Panc1 (cell line): ENCODE measurements around the gene ABHD18. TPM values are rescaled to one million over a fixed set of nuclear protein-coding genes. Genes with fewer than 3 reads are reported as not detected.
"Not testable (repeated sequence)": the region's sequence is repeated elsewhere in the genome, so short reads cannot be mapped to it uniquely, and the experiment has no call there.

Experiments
- ATAC-seq: fragments of 200-7000 bp; cut with Tn5 transposase; 2 replicates; pipeline ENCODE4 v1.9.1; 2020; ENCODE audit warnings: mild to moderate bottlenecking, moderate library complexity
- BruUV-seq: library from RNA; stranded (reverse); fragments of 400-500 nt; replicated peaks from 2 replicates; lab custom pipeline; 2021; lab: Mats Ljungman, UMichigan
- CTCF ChIA-PET: fragments of 300-600 bp; sonication (Branson Sonifier 250); formaldehyde crosslinking; loops from one replicate; lab custom pipeline; 2022; ENCODE audit warnings: antibody characterized with exemption; lab: Charles Lee
- POLR2A ChIA-PET: fragments of 300-600 bp; sonication (Branson Sonifier 250); formaldehyde crosslinking; loops from one replicate; lab custom pipeline; 2022; ENCODE audit warnings: antibody characterized with exemption; lab: Charles Lee
- DNase-seq: peaks from one replicate; pipeline ENCODE4 v3.0.0-alpha.2; 2010; ENCODE audit warnings: low read depth, low spot score
- H3K27ac ChIP-seq: 2 replicates; pipeline ENCODE4 v1.5.1; 2011; ENCODE audit warnings: mild to moderate bottlenecking, low read length, inconsistent platforms
- H3K27me3 ChIP-seq: fragments of 200-500 bp; sonication (Bioruptor generic); 2 replicates; pipeline ENCODE4 v1.6.0; 2014; ENCODE audit warnings: low read length, inconsistent platforms; ENCODE audit not compliant: control insufficient read depth, insufficient read depth
- H3K36me3 ChIP-seq: fragments of 200-500 bp; sonication (Bioruptor generic); 2 replicates; pipeline ENCODE4 v1.5.1; 2014; ENCODE audit warnings: inconsistent platforms, mild to moderate bottlenecking, low read length, moderate library complexity; ENCODE audit not compliant: control insufficient read depth, insufficient read depth
- H3K4me1 ChIP-seq: 2 replicates; pipeline ENCODE4 v1.5.1; 2011; ENCODE audit warnings: inconsistent platforms, mild to moderate bottlenecking, low read length, moderate library complexity; ENCODE audit not compliant: control insufficient read depth, insufficient read depth
- H3K4me3 ChIP-seq, 2 experiments: 2 replicates each; pipeline ENCODE4 v1.5.1; 2011 to 2012; ENCODE audit warnings: low read depth in 2 of 2, low read length in 2 of 2, mild to moderate bottlenecking in 2 of 2, inconsistent platforms in 1 of 2, moderate library complexity in 1 of 2
- H3K9me3 ChIP-seq: fragments of 200-500 bp; sonication (Bioruptor generic); 2 replicates; pipeline ENCODE4 v1.5.1; 2014; ENCODE audit warnings: low read depth, mild to moderate bottlenecking, inconsistent platforms, low read length, moderate library complexity; ENCODE audit not compliant: control insufficient read depth, insufficient read depth
- POLR2AphosphoS5 ChIP-seq: IDR thresholded peaks from 2 replicates; pipeline ENCODE4 v1.6.1; 2012; ENCODE audit warnings: mild to moderate bottlenecking, low read depth, low read length, moderate library complexity
- SIN3A ChIP-seq: IDR thresholded peaks from 2 replicates; pipeline ENCODE4 v1.6.1; 2012; ENCODE audit warnings: low read depth, mild to moderate bottlenecking, low read length, moderate library complexity, borderline replicate concordance; ENCODE audit not compliant: insufficient read depth
- TCF7L2 ChIP-seq: IDR thresholded peaks from 2 replicates; pipeline ENCODE4 v1.6.1; 2011; ENCODE audit warnings: mild to moderate bottlenecking, low read depth, low read length, inconsistent platforms
- in situ Hi-C: cut with HindIII; loops from 2 replicates; pipeline ENCODE4 v1.10.0; 2016; ENCODE audit warnings: low sequenced_read_pairs, low pct_unique_long_range_greater_than_20kb
- intact Hi-C: fragments of 100-400 bp; cut with micrococcal nuclease; formaldehyde crosslinking; loops from one replicate; pipeline ENCODE4 v1.10.0; 2022; ENCODE audit not compliant: unreplicated experiment
- total RNA-seq: library from RNA; stranded (reverse); gene quantifications from one replicate; pipeline ENCODE4 v1.2.1, GENCODE V29; 2021; ENCODE audit not compliant: unreplicated experiment
- TF ChIP-seq, protein P1 (sequence below): fragments of 450-650 bp; IDR thresholded peaks from 2 replicates; pipeline ENCODE4 v1.5.1; 2017; ENCODE audit warnings: mild to moderate bottlenecking
- TF ChIP-seq, protein P2 (sequence below), 2 experiments: IDR thresholded peaks; 2 replicates each; pipeline ENCODE4 v1.6.1; 2011 to 2012; ENCODE audit warnings: low read depth in 2 of 2, control low read depth in 1 of 2, low read length in 1 of 2, mild to moderate bottlenecking in 1 of 2, moderate library complexity in 1 of 2; ENCODE audit not compliant: insufficient read depth in 1 of 2

Gene ABHD18
- total RNA-seq, 1 experiment from 2014 or later = 7.4 TPM

DNA sequence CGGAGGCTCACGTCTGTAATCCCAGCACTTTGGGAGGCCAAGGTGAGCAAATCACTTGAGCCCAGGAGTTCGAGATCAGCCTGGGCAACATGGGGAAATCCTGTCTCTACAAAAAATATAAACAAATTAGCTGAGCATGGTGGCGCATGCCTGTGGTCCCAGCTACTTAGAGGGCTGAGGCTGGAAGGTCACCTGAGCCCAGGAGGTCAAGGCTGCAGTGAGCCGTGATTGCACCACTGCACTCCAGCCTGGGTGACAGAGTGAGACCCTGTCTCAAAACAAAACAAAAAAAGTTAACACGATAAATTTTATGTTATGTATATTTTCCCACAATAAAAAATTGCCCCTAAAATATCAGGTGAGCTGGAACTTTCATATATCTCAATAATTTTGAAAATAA lies 33.4 kb upstream of the ABHD18 start:
- DNase-seq, H3K9me3 ChIP-seq, intact Hi-C loops, H3K36me3 ChIP-seq, BruUV-seq, ATAC-seq, CTCF ChIA-PET, H3K27ac ChIP-seq, H3K4me1 ChIP-seq, H3K27me3 ChIP-seq, in situ Hi-C loops, H3K4me3 ChIP-seq: not testable (repeated sequence)
- POLR2A ChIA-PET = interaction anchor here (0.6 kb wide), 1 partner anchor 154 kb away, joined by 8 read pairs; no protein-coding TSS in a partner anchor

DNA sequence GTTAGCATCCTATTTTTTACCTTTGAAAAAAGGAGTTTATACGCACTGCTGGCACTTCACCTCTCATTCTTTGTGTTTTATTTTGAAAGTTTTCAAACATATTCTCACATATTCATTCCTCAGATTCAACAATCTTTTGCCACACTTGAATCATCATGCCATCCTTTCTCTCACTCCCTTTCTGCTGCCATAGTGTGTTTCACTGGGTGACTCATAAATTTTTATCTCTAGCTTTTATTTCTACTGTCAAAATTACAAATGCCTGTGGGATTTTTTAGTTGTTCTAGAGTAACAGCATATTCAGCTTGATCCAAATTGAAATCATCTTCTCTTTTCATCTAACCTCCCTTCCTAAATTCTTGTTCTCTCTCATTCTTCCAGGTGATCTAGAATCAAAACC lies 28.2 kb upstream of the ABHD18 start:
- POLR2A ChIA-PET = no interaction called here
- Histone ChIP-seq H3K4me1 (no peaks in the 10 kb centered on the region), H3K9me3 (no peaks in the 10 kb centered on the region), H3K27me3 (no peaks in the 10 kb centered on the region), H3K27ac (no peak overlapping the region), H3K36me3 (no peaks in the 10 kb centered on the region; the same call in 1 of the 2 replicates), H3K4me3 (no peak overlapping the region)
- DNase-seq = no peak
- TF ChIP-seq POLR2AphosphoS5 (no peak), TCF7L2 (no peak), SIN3A (no peak)
- TF ChIP-seq, protein P1, sequence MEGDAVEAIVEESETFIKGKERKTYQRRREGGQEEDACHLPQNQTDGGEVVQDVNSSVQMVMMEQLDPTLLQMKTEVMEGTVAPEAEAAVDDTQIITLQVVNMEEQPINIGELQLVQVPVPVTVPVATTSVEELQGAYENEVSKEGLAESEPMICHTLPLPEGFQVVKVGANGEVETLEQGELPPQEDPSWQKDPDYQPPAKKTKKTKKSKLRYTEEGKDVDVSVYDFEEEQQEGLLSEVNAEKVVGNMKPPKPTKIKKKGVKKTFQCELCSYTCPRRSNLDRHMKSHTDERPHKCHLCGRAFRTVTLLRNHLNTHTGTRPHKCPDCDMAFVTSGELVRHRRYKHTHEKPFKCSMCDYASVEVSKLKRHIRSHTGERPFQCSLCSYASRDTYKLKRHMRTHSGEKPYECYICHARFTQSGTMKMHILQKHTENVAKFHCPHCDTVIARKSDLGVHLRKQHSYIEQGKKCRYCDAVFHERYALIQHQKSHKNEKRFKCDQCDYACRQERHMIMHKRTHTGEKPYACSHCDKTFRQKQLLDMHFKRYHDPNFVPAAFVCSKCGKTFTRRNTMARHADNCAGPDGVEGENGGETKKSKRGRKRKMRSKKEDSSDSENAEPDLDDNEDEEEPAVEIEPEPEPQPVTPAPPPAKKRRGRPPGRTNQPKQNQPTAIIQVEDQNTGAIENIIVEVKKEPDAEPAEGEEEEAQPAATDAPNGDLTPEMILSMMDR = no peak
- TF ChIP-seq, protein P2, sequence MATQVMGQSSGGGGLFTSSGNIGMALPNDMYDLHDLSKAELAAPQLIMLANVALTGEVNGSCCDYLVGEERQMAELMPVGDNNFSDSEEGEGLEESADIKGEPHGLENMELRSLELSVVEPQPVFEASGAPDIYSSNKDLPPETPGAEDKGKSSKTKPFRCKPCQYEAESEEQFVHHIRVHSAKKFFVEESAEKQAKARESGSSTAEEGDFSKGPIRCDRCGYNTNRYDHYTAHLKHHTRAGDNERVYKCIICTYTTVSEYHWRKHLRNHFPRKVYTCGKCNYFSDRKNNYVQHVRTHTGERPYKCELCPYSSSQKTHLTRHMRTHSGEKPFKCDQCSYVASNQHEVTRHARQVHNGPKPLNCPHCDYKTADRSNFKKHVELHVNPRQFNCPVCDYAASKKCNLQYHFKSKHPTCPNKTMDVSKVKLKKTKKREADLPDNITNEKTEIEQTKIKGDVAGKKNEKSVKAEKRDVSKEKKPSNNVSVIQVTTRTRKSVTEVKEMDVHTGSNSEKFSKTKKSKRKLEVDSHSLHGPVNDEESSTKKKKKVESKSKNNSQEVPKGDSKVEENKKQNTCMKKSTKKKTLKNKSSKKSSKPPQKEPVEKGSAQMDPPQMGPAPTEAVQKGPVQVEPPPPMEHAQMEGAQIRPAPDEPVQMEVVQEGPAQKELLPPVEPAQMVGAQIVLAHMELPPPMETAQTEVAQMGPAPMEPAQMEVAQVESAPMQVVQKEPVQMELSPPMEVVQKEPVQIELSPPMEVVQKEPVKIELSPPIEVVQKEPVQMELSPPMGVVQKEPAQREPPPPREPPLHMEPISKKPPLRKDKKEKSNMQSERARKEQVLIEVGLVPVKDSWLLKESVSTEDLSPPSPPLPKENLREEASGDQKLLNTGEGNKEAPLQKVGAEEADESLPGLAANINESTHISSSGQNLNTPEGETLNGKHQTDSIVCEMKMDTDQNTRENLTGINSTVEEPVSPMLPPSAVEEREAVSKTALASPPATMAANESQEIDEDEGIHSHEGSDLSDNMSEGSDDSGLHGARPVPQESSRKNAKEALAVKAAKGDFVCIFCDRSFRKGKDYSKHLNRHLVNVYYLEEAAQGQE (IDR thresholded peaks at IDR 0.05; ENCODE audit: insufficient read depth in 1 of 2, low read depth in 2 of 2, low read length in 1 of 2) = no peak
- ATAC-seq = no peak
- intact Hi-C loops (no loop called here), in situ Hi-C loops (no loop called here)
- CTCF ChIA-PET = no interaction called here
- TSS peak; percentile 43 for BruUV-seq

DNA sequence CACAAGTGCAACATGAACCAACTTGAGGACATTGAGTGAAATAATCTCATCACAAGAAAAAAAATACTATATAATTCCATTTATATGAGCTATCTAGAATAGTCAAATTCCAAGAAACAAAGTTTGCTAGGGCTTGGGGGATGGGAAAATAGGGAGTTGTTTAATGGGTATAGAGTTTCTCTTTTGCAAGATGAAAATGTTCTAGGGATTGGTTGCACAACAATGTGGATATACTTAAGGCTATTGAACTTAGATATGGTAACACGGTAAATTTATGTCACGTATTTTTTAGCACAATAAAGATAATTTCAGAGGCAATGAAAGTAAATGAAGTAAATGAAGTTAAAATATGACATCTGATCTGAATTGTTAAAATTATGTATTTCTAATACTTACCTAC lies 8.1 kb upstream of the ABHD18 start:
- no peaks in the 10 kb centered on the region for H3K36me3 ChIP-seq
- DNase-seq (no peak), ATAC-seq (no peak)
- no peak overlapping the region for H3K4me3 ChIP-seq
- no peaks in the 10 kb centered on the region; the same call in 1 of the 2 replicates for H3K4me1 ChIP-seq
- H3K27ac ChIP-seq = no peak overlapping the region
- no peaks in the 10 kb centered on the region for H3K27me3 ChIP-seq
- ChIA-PET POLR2A (no interaction called here), CTCF (no interaction called here)
- intact Hi-C loops = no loop called here
- TF ChIP-seq TCF7L2 (no peak), POLR2AphosphoS5 (no peak), SIN3A (no peak)
- TF ChIP-seq, protein P1 = no peak
- TF ChIP-seq, protein P2 (IDR thresholded peaks at IDR 0.05; ENCODE audit: insufficient read depth in 1 of 2, low read depth in 2 of 2, low read length in 1 of 2) = no peak
- H3K9me3 ChIP-seq = no peaks in the 10 kb centered on the region
- in situ Hi-C loops = no loop called here
- BruUV-seq = no TSS peak
